GM23248 (cell line): ENCODE results near the gene MYO3A. TPM values are rescaled to one million over a fixed set of nuclear protein-coding genes. Genes with fewer than 3 reads are reported as not detected.

Experiments used
- DNase-seq: peaks from one replicate; pipeline ENCODE4 v3.0.0-alpha.2; 2015
- H2AFZ ChIP-seq: fragments of 200-600 bp; sonication (generic); 2 replicates; pipeline ENCODE4 v1.6.1; 2016; ENCODE audit warnings: antibody characterized with exemption
- H3F3A ChIP-seq: fragments of 200-600 bp; sonication (generic); 2 replicates; pipeline ENCODE4 v1.6.1; 2016; ENCODE audit warnings: mild to moderate bottlenecking, antibody characterized with exemption, mixed run types; ENCODE audit not compliant: insufficient read depth
- H3K27ac ChIP-seq: fragments of 200-600 bp; sonication (generic); 2 replicates; pipeline ENCODE4 v1.5.1; 2016; ENCODE audit warnings: mild to moderate bottlenecking
- H3K27me3 ChIP-seq: fragments of 200-600 bp; sonication (generic); replicated peaks from 2 replicates; pipeline ENCODE4 v1.6.1; 2016; ENCODE audit warnings: mild to moderate bottlenecking; ENCODE audit not compliant: insufficient read depth
- H3K36me3 ChIP-seq: fragments of 200-600 bp; sonication (generic); 2 replicates; pipeline ENCODE4 v1.6.1; 2016; ENCODE audit warnings: low read depth, mild to moderate bottlenecking
- H3K4me1 ChIP-seq: fragments of 200-600 bp; sonication (generic); 2 replicates; pipeline ENCODE4 v1.6.1; 2016; ENCODE audit warnings: mild to moderate bottlenecking; ENCODE audit not compliant: insufficient read depth
- H3K4me2 ChIP-seq: fragments of 200-600 bp; sonication (generic); one replicate; pipeline ENCODE4 v1.6.1; 2016; ENCODE audit warnings: mild to moderate bottlenecking; ENCODE audit not compliant: unreplicated experiment
- H3K4me3 ChIP-seq: fragments of 200-600 bp; sonication (generic); 2 replicates; pipeline ENCODE4 v1.5.1; 2016; ENCODE audit warnings: mild to moderate bottlenecking
- H3K79me2 ChIP-seq: fragments of 200-600 bp; sonication (generic); 2 replicates; pipeline ENCODE4 v1.6.1; 2016; ENCODE audit warnings: mild to moderate bottlenecking; ENCODE audit not compliant: insufficient read depth
- H3K9ac ChIP-seq: fragments of 200-600 bp; sonication (generic); 2 replicates; pipeline ENCODE4 v1.6.1; 2016; ENCODE audit warnings: mild to moderate bottlenecking
- H3K9me2 ChIP-seq: fragments of 200-600 bp; sonication (generic); 2 replicates; pipeline ENCODE4 v1.6.1; 2016; ENCODE audit warnings: mixed run types, mild to moderate bottlenecking, moderate library complexity; ENCODE audit not compliant: insufficient read depth
- H3K9me3 ChIP-seq: fragments of 200-600 bp; sonication (generic); one replicate; pipeline ENCODE4 v1.6.1; 2017; ENCODE audit warnings: low read depth
- H4K20me1 ChIP-seq: fragments of 200-600 bp; sonication (generic); 2 replicates; pipeline ENCODE4 v1.6.0; 2016; ENCODE audit not compliant: insufficient read depth
- EZH2 ChIP-seq: fragments of 200-600 bp; sonication (generic); IDR thresholded peaks from 2 replicates; pipeline ENCODE4 v1.6.1; 2018; ENCODE audit warnings: antibody characterized with exemption, mild to moderate bottlenecking; ENCODE audit not compliant: insufficient read depth, poor library complexity, severe bottlenecking
- EZH2phosphoT487 ChIP-seq: fragments of 200-600 bp; sonication (generic); IDR thresholded peaks from 2 replicates; pipeline ENCODE4 v1.6.1; 2018; ENCODE audit warnings: antibody characterized with exemption, moderate library complexity, mild to moderate bottlenecking, low read depth; ENCODE audit not compliant: insufficient read depth
- WGBS, 2 experiments: methylation state at CpG; one replicate each; pipeline ENCODE4 v1.1.6; 2015 to 2017; ENCODE audit warnings: low lambda C conversion rate in 2 of 2, low coverage in 1 of 2; ENCODE audit errors: missing lambda C conversion rate in 2 of 2; 5-methylcytosine and 5-hydroxymethylcytosine counted together
- in situ Hi-C: fragments of 300-500 bp; cut with MboI; formaldehyde crosslinking; loops from 2 replicates; pipeline ENCODE4 v1.15.0; 2020
- polyA plus RNA-seq: library from polyadenylated mRNA; unstranded; fragments of >200 nt; fragmentation: Nextera tagmentation; extraction: Ambion mirVana; gene quantifications from 2 replicates; pipeline ENCODE4 v1.2.1, GENCODE V29; 2016
- total RNA-seq: library from RNA; depleted of rRNA; stranded (reverse); fragments of >200 nt; shearing (Covaris generic); gene quantifications from 2 replicates; pipeline ENCODE4 v1.2.3, GENCODE V29; 2014

Gene MYO3A
- total and polyA plus RNA-seq, 2 experiments from 2014 or later, result not detected

GRCh38 chr10:26214004-26214403 is 280.0 kb downstream of the MYO3A start:
- Histone ChIP-seq H3F3A (no peaks in the 10 kb centered on the region), H3K79me2 (no peaks in the 10 kb centered on the region), H3K9me3 (no peaks in the 10 kb centered on the region), H3K27ac (no peak overlapping the region), H3K36me3 (no peaks in the 10 kb centered on the region), H3K4me2 (no peak overlapping the region), H3K4me3 (no peak overlapping the region), H3K4me1 (no peaks in the 10 kb centered on the region), H3K9ac (no peak overlapping the region), H3K9me2 (no peaks in the 10 kb centered on the region), H4K20me1 (no peaks in the 10 kb centered on the region), H3K27me3 (peaks cover 77% of the 10 kb centered on the region), H2AFZ (no peak overlapping the region)
- DNase-seq, result no peak
- 0 to 3% methylated on average over 7 of the region's 7 CpGs for WGBS, 2 experiments
- in situ Hi-C loops, result no loop called here
- TF ChIP-seq EZH2phosphoT487 (0 out of 2 replicates have a peak, but pooled peaks have one; percentile 7), EZH2 (no peak)

GRCh38 chr10:26214551-26215395 is 280.7 kb downstream of the MYO3A start:
- no peaks in the 10 kb centered on the region for H3K36me3 ChIP-seq
- no peak overlapping the region for H3K4me2 ChIP-seq
- peaks cover 85% of the 10 kb centered on the region for H3K27me3 ChIP-seq
- H4K20me1 ChIP-seq, result no peaks in the 10 kb centered on the region
- no peaks in the 10 kb centered on the region for H3K9me2 ChIP-seq
- 5% methylated on average over 32 to 33 of the region's 34 CpGs for WGBS, 2 experiments
- no peak for DNase-seq
- H3F3A ChIP-seq, result no peaks in the 10 kb centered on the region
- no peak overlapping the region for H2AFZ ChIP-seq
- no peak overlapping the region for H3K9ac ChIP-seq
- TF ChIP-seq EZH2 (peak; percentile 10), EZH2phosphoT487 (0 out of 2 replicates have a peak, but pooled peaks have one; percentile 5)
- H3K4me1 ChIP-seq, result no peaks in the 10 kb centered on the region
- H3K9me3 ChIP-seq, result no peaks in the 10 kb centered on the region
- no peaks in the 10 kb centered on the region for H3K79me2 ChIP-seq
- in situ Hi-C loops, result no loop called here
- H3K27ac ChIP-seq, result no peak overlapping the region
- H3K4me3 ChIP-seq, result no peak overlapping the region

- Histone ChIP-seq H4K20me1 (no peaks in the 10 kb centered on the region), H3K4me3 (no peak overlapping the region), H3K79me2 (no peaks in the 10 kb centered on the region), H3K9me3 (no peaks in the 10 kb centered on the region), H2AFZ (no peak overlapping the region), H3K4me2 (no peak overlapping the region), H3K9ac (no peak overlapping the region), H3K4me1 (no peaks in the 10 kb centered on the region), H3K27me3 (peaks cover 92% of the 10 kb centered on the region), H3K36me3 (no peaks in the 10 kb centered on the region), H3F3A (no peaks in the 10 kb centered on the region), H3K27ac (no peak overlapping the region), H3K9me2 (no peaks in the 10 kb centered on the region)
- WGBS, 2 experiments, result 1 to 2% methylated on average over 30 to 31 of the region's 31 CpGs
- in situ Hi-C loops, result no loop called here
- no peak for DNase-seq
- TF ChIP-seq EZH2phosphoT487, result no peak
- TF ChIP-seq EZH2, result peak; percentile 78
Measured at GRCh38 chr10:26215396-26215934, 281.4 kb downstream of the MYO3A start.

- Histone ChIP-seq H3K79me2 (no peaks in the 10 kb centered on the region), H3K27me3 (peaks cover 94% of the 10 kb centered on the region), H3K27ac (no peak overlapping the region), H3K9me2 (no peaks in the 10 kb centered on the region), H3F3A (no peaks in the 10 kb centered on the region), H3K9me3 (no peaks in the 10 kb centered on the region), H2AFZ (no peak overlapping the region), H3K9ac (no peak overlapping the region), H3K4me3 (no peak overlapping the region), H3K36me3 (no peaks in the 10 kb centered on the region), H4K20me1 (no peaks in the 10 kb centered on the region), H3K4me1 (no peaks in the 10 kb centered on the region), H3K4me2 (peak overlapping the region; percentile 17)
- in situ Hi-C loops, result no loop called here
- TF ChIP-seq EZH2phosphoT487 (0 out of 2 replicates have a peak, but pooled peaks have one; percentile 17), EZH2 (no peak)
- DNase-seq, result peak; percentile 66
- WGBS, 2 experiments, result 2% methylated on average over 42 to 51 of the region's 57 CpGs
Measured at GRCh38 chr10:26215935-26216584, 282.0 kb downstream of the MYO3A start.
